Adrenal gland (tissue), 12 donors: ENCODE results near the gene MDM2. TPM values are rescaled to one million over a fixed set of nuclear protein-coding genes. Genes with fewer than 3 reads are reported as not detected.

Source experiments
- DNase-seq, 7 donors: peaks; one replicate each; pipeline ENCODE4 v3.0.0-alpha.2; 2019 to 2020
- H3K27ac ChIP-seq, 5 donors: fragments of 200-600 bp; sonication (generic) in 4 of 5; 1 replicate in 3 of 5; 2 replicates in 2 of 5; pipeline versions ENCODE4 v1.5.1 to v1.8.0; 2016 to 2020; ENCODE audit warnings: mild to moderate bottlenecking in 1 of 5
- H3K27me3 ChIP-seq: fragments of 200-600 bp; 2 replicates; pipeline ENCODE4 v1.8.0; 2021
- H3K36me3 ChIP-seq, 2 donors: fragments of 200-600 bp; replicated peaks in 1 of 2; 1 replicate in 1 of 2; 2 replicates in 1 of 2; pipeline versions ENCODE4 v1.5.1 to v1.8.0; 2018 to 2022
- H3K4me1 ChIP-seq, 2 donors: fragments of 200-600 bp; replicated peaks in 1 of 2; 1 replicate in 1 of 2; 2 replicates in 1 of 2; pipeline versions ENCODE4 v1.5.1 to v1.8.0; 2018 to 2021
- H3K4me3 ChIP-seq, 4 donors: fragments of 200-600 bp; sonication (generic) in 3 of 4; one replicate each; pipeline ENCODE4 v1.5.1; 2016 to 2018
- H3K9me3 ChIP-seq, 3 donors: fragments of 200-600 bp; sonication (generic) in 1 of 3; replicated peaks in 1 of 3; 1 replicate in 2 of 3; 2 replicates in 1 of 3; pipeline versions ENCODE4 v1.5.1 to v1.8.0; 2016 to 2021
- CTCF ChIP-seq, 6 experiments: fragments of 450-650 bp in 4 of 6; fragments of 200-600 bp in 2 of 6; sonication (generic) in 1 of 6; IDR thresholded peaks; 1 replicate in 5 of 6; 2 replicates in 1 of 6; pipeline versions ENCODE4 v1.5.1 to v1.8.0; 2016 to 2021; ENCODE audit warnings: antibody characterized with exemption in 6 of 6, mild to moderate bottlenecking in 2 of 6, moderate library complexity in 1 of 6
- POLR2A ChIP-seq, 2 donors: fragments of 450-650 bp; IDR thresholded peaks; one replicate each; pipeline ENCODE4 v1.6.1; 2017; ENCODE audit warnings: antibody characterized with exemption in 2 of 2, mild to moderate bottlenecking in 2 of 2, moderate library complexity in 1 of 2
- WGBS, 4 donors: extraction: QIAGEN DNeasy Blood & Tissue Kit in 2 of 4; methylation state at CpG; one replicate each; pipeline versions ENCODE4 v1.1.5 to v1.1.7; 2013 to 2017; 5-methylcytosine and 5-hydroxymethylcytosine counted together
- intact Hi-C, 2 donors: fragments of 100-400 bp; cut with DNase I; formaldehyde crosslinking; loops; one replicate each; pipeline versions ENCODE4 v1.14.1 to v1.15.0; 2022 to 2023
- polyA plus RNA-seq, 3 donors: library from polyadenylated mRNA; stranded (reverse); fragments of 200-250 nt in 2 of 3; fragments of 350-450 nt in 1 of 3; fragmentation: Illumina TruSeq in 1 of 3; extraction: RNeasy Lipid Tissue Mini Kit (QIAGEN cat#74804) in 1 of 3; gene quantifications; one replicate each; pipeline ENCODE4 v1.2.3, GENCODE V29; 2013 to 2014
- total RNA-seq, 9 donors: library from RNA; depleted of rRNA in 4 of 9; stranded (reverse); fragments of >200 nt in 4 of 9; fragments of 120-200 nt in 1 of 9; fragmentation: NEBNext Ultra II Directional in 1 of 9; extraction: Animal tissue kit (Norgen Biotek cat#: 25700) in 1 of 9; gene quantifications; one replicate each; pipeline versions ENCODE4 v1.1.0 to v1.2.4, GENCODE V29; 2013 to 2023
- donor health status: healthy with polysubstance abuse.
- donor health status: Bipolar disorder and iron deficiency.
- donor health status: DM: yes; HTN: yes; CAD: no.
- donor health status: DM: no; HTN: no; CAD: no.
- donor health status: DM: no; HTN: no; CAD: no.
- donor health status: DM: yes; HTN: yes; CAD: no.

MDM2 gene
- total and polyA plus RNA-seq, 12 donors = 44.3 to 241 (median 107) TPM

- WGBS, 4 donors = 50 to 100% (median 78%) methylated on average over 1 of the region's 1 CpG
Measured at GRCh38 chr12:68812553-68813241, 4.7 kb downstream of the MDM2 start.

DNA sequence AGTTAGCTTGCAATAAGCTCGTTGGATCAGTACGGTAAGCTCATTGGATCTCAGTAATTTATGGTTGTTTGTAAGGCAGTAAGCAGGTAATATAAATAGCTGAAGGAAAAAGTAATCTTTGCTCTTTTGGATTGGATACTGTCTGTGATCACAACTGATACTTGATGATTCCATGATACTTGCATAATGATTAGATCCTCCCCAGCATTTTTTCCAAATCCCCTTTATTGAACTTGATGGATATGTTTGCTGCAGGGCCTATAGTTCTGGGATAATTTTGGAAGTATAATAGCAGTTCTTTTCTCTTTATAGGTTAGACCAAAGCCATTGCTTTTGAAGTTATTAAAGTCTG lies 5.2 kb downstream of the MDM2 start:
- Histone ChIP-seq H3K27me3 (no peaks in the 10 kb centered on the region), H3K27ac (no peak overlapping the region), H3K4me3 (no peak overlapping the region), H3K9me3 (no peaks in the 10 kb centered on the region), H3K4me1 (peaks cover 22 to 64% of the 10 kb centered on the region in 2 donors), H3K36me3 (peaks cover 0 to 62% of the 10 kb centered on the region in 2 donors)
- DNase-seq = no peak
- no peak for TF ChIP-seq CTCF (IDR thresholded peaks at IDR 0.05)
- TF ChIP-seq POLR2A (IDR thresholded peaks at IDR 0.05) = no peak
- WGBS, 4 donors = 48 to 85% (median 61%) methylated on average over 2 of the region's 2 CpGs
- intact Hi-C loops = loop anchor here in 1 of 2 donors (10.0 kb wide), 1 partner anchor 68 kb away; the partner anchor contains the start of gene SLC35E3

More at GRCh38 chr12:68812553-68813241, 4.7 kb downstream of the MDM2 start:
- DNase-seq = no peak
- H3K27ac ChIP-seq = peak overlapping the region in 2 of 5 donors; percentile 0 to 24
- peaks cover 0 to 57% of the 10 kb centered on the region in 2 donors for H3K36me3 ChIP-seq
- no peak overlapping the region for H3K4me3 ChIP-seq
- no peaks in the 10 kb centered on the region for H3K27me3 ChIP-seq
- peaks cover 22 to 64% of the 10 kb centered on the region in 2 donors for H3K4me1 ChIP-seq
- H3K9me3 ChIP-seq = no peaks in the 10 kb centered on the region
- intact Hi-C loops = loop anchor here in 1 of 2 donors (10.0 kb wide), 1 partner anchor 68 kb away; the partner anchor contains the start of gene SLC35E3
- no peak for TF ChIP-seq POLR2A (IDR thresholded peaks at IDR 0.05)

- no peak overlapping the region for H3K4me3 ChIP-seq
- no peaks in the 10 kb centered on the region for H3K27me3 ChIP-seq
- no peaks in the 10 kb centered on the region for H3K9me3 ChIP-seq
- no peak for TF ChIP-seq CTCF (IDR thresholded peaks at IDR 0.05)
- peaks cover 0 to 76% of the 10 kb centered on the region in 2 donors for H3K36me3 ChIP-seq
- WGBS, 4 donors = 70 to 76% (median 71%) methylated on average over 3 of the region's 3 CpGs
- peaks cover 19 to 57% of the 10 kb centered on the region in 2 donors for H3K4me1 ChIP-seq
- DNase-seq = no peak
- intact Hi-C loops = loop anchor here in 1 of 2 donors (10.0 kb wide), 1 partner anchor 70 kb away; the partner anchor contains the start of gene SLC35E3
- peak overlapping the region in 1 of 5 donors; percentile 22 for H3K27ac ChIP-seq
Measured at GRCh38 chr12:68814490-68815231, 6.7 kb downstream of the MDM2 start.

GRCh38 chr12:68815232-68815927 lies 7.4 kb downstream of the MDM2 start:
- Histone ChIP-seq H3K27me3 (no peaks in the 10 kb centered on the region), H3K4me3 (no peak overlapping the region), H3K4me1 (peaks cover 12 to 56% of the 10 kb centered on the region in 2 donors), H3K36me3 (peaks cover 0 to 76% of the 10 kb centered on the region in 2 donors), H3K9me3 (no peaks in the 10 kb centered on the region), H3K27ac (peak overlapping the region in 1 of 5 donors; percentile 22)
- WGBS, 4 donors = 57 to 68% (median 64%) methylated on average over 5 of the region's 5 CpGs
- TF ChIP-seq CTCF (IDR thresholded peaks at IDR 0.05) (no peak), POLR2A (IDR thresholded peaks at IDR 0.05) (no peak)
- DNase-seq = no peak
- intact Hi-C loops = loop anchor here in 1 of 2 donors (10.0 kb wide), 1 partner anchor 71 kb away; the partner anchor contains the start of gene SLC35E3
